ENCODE results near the gene RAPGEF1.
"Not testable (repeated sequence)": the region's sequence is repeated elsewhere in the genome, so short reads cannot be mapped to it uniquely, and the experiment has no call there.

The RAPGEF1 gene

GRCh38 chr9:131670247-131671132 is 69.4 kb downstream of the RAPGEF1 start:
- DNase-seq (ENCODE audit: low spot score) = peak; percentile 77

- no peak for DNase-seq (ENCODE audit: low spot score)
These were observed 70.4 kb downstream of the RAPGEF1 start for GRCh38 chr9:131669269-131670157.

GRCh38 chr9:131668439-131669268 is 71.2 kb downstream of the RAPGEF1 start:
- no peak for DNase-seq (ENCODE audit: low spot score)

GRCh38 chr9:131668057-131668438 is 71.8 kb downstream of the RAPGEF1 start:
- DNase-seq (ENCODE audit: low spot score) = no peak

GRCh38 chr9:131667576-131667975 is 72.3 kb downstream of the RAPGEF1 start:
- no peak for DNase-seq (ENCODE audit: low spot score)

GRCh38 chr9:131666774-131667173 is 73.1 kb downstream of the RAPGEF1 start:
- no peak for DNase-seq (ENCODE audit: low spot score)

- DNase-seq (ENCODE audit: low spot score) = no peak
These were observed 73.8 kb downstream of the RAPGEF1 start for GRCh38 chr9:131666029-131666428.

GRCh38 chr9:131663288-131663687 is 76.6 kb downstream of the RAPGEF1 start:
- DNase-seq (ENCODE audit: low spot score) = no peak

- not testable (repeated sequence) for DNase-seq (ENCODE audit: low spot score)
These were observed 77.6 kb downstream of the RAPGEF1 start for GRCh38 chr9:131662289-131662621.

GRCh38 chr9:131661568-131662288 is 78.1 kb downstream of the RAPGEF1 start:
- no peak for DNase-seq (ENCODE audit: low spot score)

GRCh38 chr9:131660466-131661405 is 79.1 kb downstream of the RAPGEF1 start:
- peak; percentile 78 for DNase-seq (ENCODE audit: low spot score)

- no peak for DNase-seq (ENCODE audit: low spot score)
These were observed 81.3 kb downstream of the RAPGEF1 start for GRCh38 chr9:131658377-131659129.

- DNase-seq (ENCODE audit: low spot score) = no peak
These were observed 81.9 kb downstream of the RAPGEF1 start for GRCh38 chr9:131657940-131658339.

GRCh38 chr9:131657456-131657855 is 82.4 kb downstream of the RAPGEF1 start:
- no peak for DNase-seq (ENCODE audit: low spot score)

- DNase-seq (ENCODE audit: low spot score) = no peak
These were observed 82.9 kb downstream of the RAPGEF1 start for GRCh38 chr9:131657037-131657377.

- DNase-seq (ENCODE audit: low spot score) = peak; percentile 92
These were observed 83.4 kb downstream of the RAPGEF1 start for GRCh38 chr9:131656356-131657036.

GRCh38 chr9:131654369-131654768 is 85.5 kb downstream of the RAPGEF1 start:
- not testable (repeated sequence) for DNase-seq (ENCODE audit: low spot score)

- no peak for DNase-seq (ENCODE audit: low spot score)
These were observed 88.3 kb downstream of the RAPGEF1 start for GRCh38 chr9:131651599-131651998.

GRCh38 chr9:131651160-131651559 is 88.7 kb downstream of the RAPGEF1 start:
- DNase-seq (ENCODE audit: low spot score) = no peak

Measured in pons (tissue), 1 donor.